ENCODE results near the gene PLA2G1B. TPM values are rescaled to one million over a fixed set of nuclear protein-coding genes. Genes with fewer than 3 reads are reported as not detected.

PLA2G1B gene
- total RNA-seq, 6 donors from 2014 or later: 10.5 to 412 (median 70.3) TPM

GRCh38 chr12:120361506-120362208 is 34.1 kb upstream of the PLA2G1B start:
- peaks cover 0 to 9% (median 4%) of the 10 kb centered on the region in 4 donors for H3K27me3 ChIP-seq
- no peaks in the 10 kb centered on the region for H3K36me3 ChIP-seq
- H3K4me3 ChIP-seq: peak overlapping the region in 3 of 4 donors; percentile 27 to 35 (median 34)
- DNase-seq (peak in 1 of 2 donors; percentile 87), ATAC-seq (ENCODE audit: low FRiP score in 2 of 2) (peak in 1 of 2 donors; percentile 49)
- TF ChIP-seq POLR2A (IDR thresholded peaks at IDR 0.05): no peak
- TF ChIP-seq POLR2AphosphoS5 (IDR thresholded peaks at IDR 0.05): no peak
- no peak for TF ChIP-seq EP300 (IDR thresholded peaks at IDR 0.05)
- TF ChIP-seq CTCF (IDR thresholded peaks at IDR 0.05): no peak
- no peaks in the 10 kb centered on the region for H3K9me3 ChIP-seq
- 24 to 47% methylated on average over 10 to 36 of the region's 56 CpGs for WGBS, 2 donors
- peaks cover 3 to 17% (median 10%) of the 10 kb centered on the region in 4 donors for H3K4me1 ChIP-seq
- H3K27ac ChIP-seq: peak overlapping the region in 1 of 4 donors; percentile 49

GRCh38 chr12:120359128-120359527 is 31.5 kb upstream of the PLA2G1B start:
- no peaks in the 10 kb centered on the region for H3K9me3 ChIP-seq
- H3K36me3 ChIP-seq: no peaks in the 10 kb centered on the region
- DNase-seq (no peak), ATAC-seq (ENCODE audit: low FRiP score in 2 of 2) (no peak)
- H3K4me1 ChIP-seq: peaks cover 3 to 9% (median 6%) of the 10 kb centered on the region in 4 donors
- H3K4me3 ChIP-seq: no peak overlapping the region
- TF ChIP-seq POLR2AphosphoS5 (IDR thresholded peaks at IDR 0.05): no peak
- TF ChIP-seq POLR2A (IDR thresholded peaks at IDR 0.05): no peak
- no peak for TF ChIP-seq EP300 (IDR thresholded peaks at IDR 0.05)
- no peak for TF ChIP-seq CTCF (IDR thresholded peaks at IDR 0.05)
- WGBS, 2 donors: 87 to 90% methylated on average over 1 of the region's 1 CpG
- H3K27me3 ChIP-seq: peaks cover 0 to 9% (median 4%) of the 10 kb centered on the region in 4 donors
- no peak overlapping the region for H3K27ac ChIP-seq

- 64 to 75% methylated on average over 14 to 19 of the region's 19 CpGs for WGBS, 2 donors
- Histone ChIP-seq H3K9me3 (no peaks in the 10 kb centered on the region), H3K36me3 (no peaks in the 10 kb centered on the region), H3K27me3 (peaks cover 0 to 9% (median 4%) of the 10 kb centered on the region in 4 donors), H3K4me1 (peaks cover 3 to 9% (median 6%) of the 10 kb centered on the region in 4 donors), H3K4me3 (no peak overlapping the region), H3K27ac (no peak overlapping the region)
- TF ChIP-seq EP300 (IDR thresholded peaks at IDR 0.05) (no peak), CTCF (IDR thresholded peaks at IDR 0.05) (no peak), POLR2AphosphoS5 (IDR thresholded peaks at IDR 0.05) (no peak), POLR2A (IDR thresholded peaks at IDR 0.05) (no peak)
- no peak for ATAC-seq (ENCODE audit: low FRiP score in 2 of 2)
- no peak for DNase-seq
Measured at GRCh38 chr12:120358412-120359100, 31.0 kb upstream of the PLA2G1B start.

- ATAC-seq (ENCODE audit: low FRiP score in 2 of 2) (no peak), DNase-seq (no peak)
- WGBS, 2 donors: 79 to 83% methylated on average over 5 of the region's 5 CpGs
- Histone ChIP-seq H3K9me3 (no peaks in the 10 kb centered on the region), H3K27ac (no peak overlapping the region), H3K36me3 (no peaks in the 10 kb centered on the region), H3K4me3 (no peak overlapping the region), H3K27me3 (peaks cover 0 to 9% (median 4%) of the 10 kb centered on the region in 4 donors), H3K4me1 (peaks cover 3 to 9% (median 6%) of the 10 kb centered on the region in 4 donors)
- TF ChIP-seq EP300 (IDR thresholded peaks at IDR 0.05) (no peak), POLR2AphosphoS5 (IDR thresholded peaks at IDR 0.05) (no peak), CTCF (IDR thresholded peaks at IDR 0.05) (no peak), POLR2A (IDR thresholded peaks at IDR 0.05) (no peak)
Measured at GRCh38 chr12:120357104-120357503, 29.5 kb upstream of the PLA2G1B start.

Data from upper lobe of left lung (tissue), 6 donors.